MM.1S (cell line): ENCODE results near the gene ARPC2.

Experiments used
- DNase-seq: peaks from one replicate; pipeline ENCODE4 v3.0.0-alpha.2; 2015
- H2AFZ ChIP-seq: fragments of 300-600 bp; sonication (generic); 2 replicates; pipeline ENCODE4 v1.6.0; 2016; ENCODE audit warnings: antibody characterized with exemption, low read length
- H3F3A ChIP-seq: fragments of 300-600 bp; sonication (generic); 2 replicates; pipeline ENCODE4 v1.6.1; 2016; ENCODE audit warnings: mild to moderate bottlenecking, antibody characterized with exemption, low read length, moderate library complexity, mixed read lengths; ENCODE audit not compliant: insufficient read depth
- H3K27ac ChIP-seq: fragments of 300-600 bp; sonication (generic); 2 replicates; pipeline ENCODE4 v1.5.1; 2016; ENCODE audit warnings: mild to moderate bottlenecking, low read length
- H3K27me3 ChIP-seq: fragments of 300-600 bp; sonication (generic); replicated peaks from 2 replicates; pipeline ENCODE4 v1.6.0; 2016; ENCODE audit warnings: low read length; ENCODE audit not compliant: insufficient read depth
- H3K36me3 ChIP-seq: fragments of 300-600 bp; sonication (generic); replicated peaks from 2 replicates; pipeline ENCODE4 v1.6.1; 2016; ENCODE audit warnings: mild to moderate bottlenecking, low read length, mixed read lengths; ENCODE audit not compliant: insufficient read depth
- H3K4me1 ChIP-seq: fragments of 300-600 bp; sonication (generic); 2 replicates; pipeline ENCODE4 v1.6.1; 2016; ENCODE audit warnings: low read length, mixed read lengths
- H3K4me2 ChIP-seq: fragments of 300-600 bp; sonication (generic); 2 replicates; pipeline ENCODE4 v1.6.0; 2016; ENCODE audit warnings: low read depth, low read length
- H3K4me3 ChIP-seq: fragments of 300-600 bp; sonication (generic); 2 replicates; pipeline ENCODE4 v1.5.1; 2016; ENCODE audit warnings: low read length, mixed read lengths
- H3K79me2 ChIP-seq: fragments of 300-600 bp; sonication (generic); 2 replicates; pipeline ENCODE4 v1.6.1; 2016; ENCODE audit warnings: mixed run types, low read length, mixed read lengths
- H3K9ac ChIP-seq: fragments of 300-600 bp; sonication (generic); 2 replicates; pipeline ENCODE4 v1.6.1; 2016; ENCODE audit warnings: low read length, mixed read lengths
- H3K9me2 ChIP-seq: fragments of 300-600 bp; sonication (generic); replicated peaks from 2 replicates; pipeline ENCODE4 v1.6.1; 2016; ENCODE audit warnings: mild to moderate bottlenecking, low read length, mixed read lengths; ENCODE audit not compliant: insufficient read depth
- H3K9me3 ChIP-seq: fragments of 300-600 bp; sonication (generic); replicated peaks from 2 replicates; pipeline ENCODE4 v1.6.1; 2016; ENCODE audit warnings: mild to moderate bottlenecking, low read length, mixed read lengths; ENCODE audit not compliant: insufficient read depth
- H4K20me1 ChIP-seq: fragments of 300-600 bp; sonication (generic); 2 replicates; pipeline ENCODE4 v1.6.1; 2016; ENCODE audit warnings: mild to moderate bottlenecking, low read length, moderate library complexity, mixed read lengths; ENCODE audit not compliant: insufficient read depth
- CTCF ChIP-seq: fragments of 300-600 bp; sonication (generic); IDR thresholded peaks from 2 replicates; pipeline ENCODE4 v1.5.1; 2016; ENCODE audit warnings: antibody characterized with exemption, low read length, mixed read lengths
- EZH2 ChIP-seq: fragments of 300-600 bp; sonication (generic); optimal IDR thresholded peaks from 2 replicates; pipeline ENCODE3; 2017; ENCODE audit warnings: low read depth, mild to moderate bottlenecking, antibody characterized with exemption, low read length, mixed read lengths
- EZH2phosphoT487 ChIP-seq: fragments of 300-600 bp; sonication (generic); IDR thresholded peaks from 2 replicates; pipeline ENCODE4 v1.6.1; 2018; ENCODE audit warnings: antibody characterized with exemption, low read length

ARPC2 gene

GRCh38 chr2:218284106-218284811, 67.3 kb downstream of the ARPC2 start:
- 0 out of 2 replicates have a peak overlapping the region, but pooled peaks have one; percentile 48 for H2AFZ ChIP-seq
- H4K20me1 ChIP-seq, result no peaks in the 10 kb centered on the region
- no peaks in the 10 kb centered on the region for H3K9me3 ChIP-seq
- peaks cover 78% of the 10 kb centered on the region for H3K79me2 ChIP-seq
- peak overlapping the region; percentile 95 for H3K27ac ChIP-seq
- H3K4me1 ChIP-seq, result peaks cover 28% of the 10 kb centered on the region
- TF ChIP-seq EZH2phosphoT487 (no peak), CTCF (no peak), EZH2 (no peak)
- no peaks in the 10 kb centered on the region for H3K27me3 ChIP-seq
- H3F3A ChIP-seq, result peaks cover 24% of the 10 kb centered on the region
- H3K4me3 ChIP-seq, result peak overlapping the region; percentile 37; the same call in 1 of the 2 replicates
- H3K36me3 ChIP-seq, result 0 out of 2 replicates have a peak, but pooled peaks cover 4% of the 10 kb centered on the region
- peak overlapping the region; percentile 65 for H3K9ac ChIP-seq
- H3K4me2 ChIP-seq, result peak overlapping the region; percentile 95
- H3K9me2 ChIP-seq, result no peaks in the 10 kb centered on the region
- peak; percentile 91 for DNase-seq

- Histone ChIP-seq H3K36me3 (0 out of 2 replicates have a peak, but pooled peaks cover 4% of the 10 kb centered on the region), H3K27me3 (no peaks in the 10 kb centered on the region), H3F3A (peaks cover 27% of the 10 kb centered on the region), H3K4me1 (peaks cover 39% of the 10 kb centered on the region), H3K79me2 (peaks cover 86% of the 10 kb centered on the region), H3K27ac (peak overlapping the region; percentile 95), H3K9me3 (no peaks in the 10 kb centered on the region), H2AFZ (no peak overlapping the region), H4K20me1 (no peaks in the 10 kb centered on the region), H3K4me3 (peak overlapping the region; percentile 70), H3K9me2 (no peaks in the 10 kb centered on the region), H3K9ac (peak overlapping the region; percentile 76), H3K4me2 (peak overlapping the region; percentile 95)
- no peak for DNase-seq
- TF ChIP-seq CTCF (no peak), EZH2 (no peak), EZH2phosphoT487 (no peak)
Measured at GRCh38 chr2:218285604-218286003, 68.6 kb downstream of the ARPC2 start.

- Histone ChIP-seq H2AFZ (0 out of 2 replicates have a peak overlapping the region, but pooled peaks have one; percentile 12), H3K27me3 (no peaks in the 10 kb centered on the region), H3K79me2 (peaks cover 91% of the 10 kb centered on the region), H3K4me3 (peak overlapping the region; percentile 70), H3K9ac (peak overlapping the region; percentile 76), H3K9me3 (no peaks in the 10 kb centered on the region), H3K9me2 (no peaks in the 10 kb centered on the region), H3K4me2 (peak overlapping the region; percentile 95), H3F3A (peaks cover 39% of the 10 kb centered on the region), H3K27ac (peak overlapping the region; percentile 95), H3K4me1 (peaks cover 48% of the 10 kb centered on the region), H4K20me1 (no peaks in the 10 kb centered on the region), H3K36me3 (no peaks in the 10 kb centered on the region)
- DNase-seq, result peak; percentile 88
- TF ChIP-seq EZH2phosphoT487, result no peak
Measured at GRCh38 chr2:218286570-218287459, 69.8 kb downstream of the ARPC2 start.
